Stimulated activated CD4-positive, alpha-beta T cell treated with anti-CD3 and anti-CD28 coated beads, Interleukin-15, amount 100 ng/mL, for 48 hours (primary cell): ENCODE measurements around the gene AMN.
A peak's percentile ranks its signal among the peaks of the same experiment; 100 is the strongest.

Experiments
- DNase-seq, 2 donors: peaks; one replicate each; pipeline ENCODE4 v3.0.0-alpha.2; 2020; ENCODE audit warnings: low read depth in 2 of 2

The AMN gene

DNA sequence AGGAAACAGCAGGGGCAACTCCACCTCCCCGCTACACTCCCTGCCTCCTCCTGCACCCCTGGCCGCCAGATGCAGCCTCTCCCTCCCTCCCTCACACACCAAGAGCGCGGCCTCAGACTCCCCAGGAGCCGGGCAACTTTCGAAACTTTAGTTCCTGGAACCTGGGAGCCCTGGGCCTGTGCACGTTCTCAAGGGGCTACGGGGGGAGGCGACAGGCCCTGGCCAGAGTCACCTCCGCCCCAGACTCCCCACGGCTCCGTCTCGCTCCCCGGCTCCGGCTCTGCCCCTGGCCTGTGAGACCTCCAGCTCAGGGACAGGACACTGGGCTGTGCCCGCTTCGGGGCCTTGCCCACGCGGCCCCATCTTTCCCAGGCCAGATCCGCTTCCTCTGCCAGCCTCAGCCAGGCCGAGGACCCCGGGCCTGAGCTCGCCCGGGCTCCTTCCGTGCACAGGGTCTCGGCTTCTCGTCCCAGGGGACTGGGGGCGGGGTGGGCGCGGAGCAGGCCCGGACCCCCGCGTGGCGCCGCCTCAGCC is 5.5 kb downstream of the AMN start:
- DNase-seq = no peak

DNA sequence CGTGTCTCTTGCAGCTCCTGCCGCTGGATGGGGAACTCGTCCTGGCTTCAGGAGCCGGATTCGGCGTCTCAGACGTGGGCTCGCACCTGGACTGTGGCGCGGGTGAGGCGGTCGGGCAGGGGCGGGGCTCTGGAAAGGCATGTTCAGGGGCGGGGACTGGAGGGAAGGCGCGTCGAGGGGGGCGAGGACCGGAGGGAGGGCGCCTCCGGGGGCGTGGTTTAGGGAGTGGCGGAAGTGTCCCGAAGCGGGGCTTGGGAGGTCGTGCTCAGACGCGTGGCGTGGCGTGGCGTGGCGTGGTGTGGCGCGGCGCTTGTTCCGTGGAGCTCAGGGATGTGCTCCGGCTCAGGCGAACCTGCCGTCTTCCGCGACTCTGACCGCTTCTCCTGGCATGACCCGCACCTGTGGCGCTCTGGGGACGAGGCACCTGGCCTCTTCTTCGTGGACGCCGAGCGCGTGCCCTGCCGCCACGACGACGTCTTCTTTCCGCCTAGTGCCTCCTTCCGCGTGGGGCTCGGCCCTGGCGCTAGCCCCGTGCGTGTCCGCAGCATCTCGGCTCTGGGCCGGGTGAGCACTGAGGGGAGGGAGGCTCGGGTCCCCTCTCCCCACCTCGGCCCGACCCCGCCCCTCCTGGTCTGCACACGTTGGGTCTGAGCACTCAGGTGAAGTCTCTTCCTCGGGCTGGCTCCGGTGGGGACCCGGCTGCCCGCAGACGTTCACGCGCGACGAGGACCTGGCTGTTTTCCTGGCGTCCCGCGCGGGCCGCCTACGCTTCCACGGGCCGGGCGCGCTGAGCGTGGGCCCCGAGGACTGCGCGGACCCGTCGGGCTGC is 6.2 kb downstream of the AMN start:
- DNase-seq = peak; percentile 16 to 51

DNA sequence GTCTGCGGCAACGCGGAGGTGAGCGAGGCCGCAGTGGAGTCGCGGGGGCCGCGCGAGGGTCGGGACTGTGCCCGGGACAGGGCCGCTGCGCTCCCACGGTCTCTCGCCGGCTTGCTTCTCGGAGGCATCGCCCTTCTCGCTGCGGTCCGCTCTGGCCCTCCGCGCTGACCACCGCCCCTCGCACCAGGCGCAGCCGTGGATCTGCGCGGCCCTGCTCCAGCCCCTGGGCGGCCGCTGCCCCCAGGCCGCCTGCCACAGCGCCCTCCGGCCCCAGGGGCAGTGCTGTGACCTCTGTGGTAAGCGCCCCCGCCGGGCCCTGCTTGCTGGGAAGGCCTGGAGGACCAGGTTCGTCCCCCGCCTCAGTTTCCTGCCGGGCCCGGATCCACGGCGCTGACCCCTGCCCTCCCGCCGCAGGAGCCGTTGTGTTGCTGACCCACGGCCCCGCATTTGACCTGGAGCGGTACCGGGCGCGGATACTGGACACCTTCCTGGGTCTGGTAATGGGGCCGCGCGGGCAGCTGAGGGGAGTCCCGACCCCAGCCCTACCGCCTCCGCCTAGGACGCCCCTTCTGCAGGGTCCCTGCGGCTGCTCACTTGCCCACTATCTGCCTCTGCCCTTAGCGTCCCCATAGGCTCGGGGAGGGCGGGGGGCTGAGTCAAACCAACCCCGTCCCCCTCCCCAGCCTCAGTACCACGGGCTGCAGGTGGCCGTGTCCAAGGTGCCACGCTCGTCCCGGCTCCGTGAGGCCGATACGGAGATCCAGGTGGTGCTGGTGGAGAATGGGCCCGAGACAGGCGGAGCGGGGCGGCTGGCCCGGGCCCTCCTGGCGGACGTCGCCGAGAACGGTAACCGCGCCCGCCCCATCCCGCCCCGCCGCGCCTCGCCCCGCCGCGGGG is 7.0 kb downstream of the AMN start:
- no peak for DNase-seq

DNA sequence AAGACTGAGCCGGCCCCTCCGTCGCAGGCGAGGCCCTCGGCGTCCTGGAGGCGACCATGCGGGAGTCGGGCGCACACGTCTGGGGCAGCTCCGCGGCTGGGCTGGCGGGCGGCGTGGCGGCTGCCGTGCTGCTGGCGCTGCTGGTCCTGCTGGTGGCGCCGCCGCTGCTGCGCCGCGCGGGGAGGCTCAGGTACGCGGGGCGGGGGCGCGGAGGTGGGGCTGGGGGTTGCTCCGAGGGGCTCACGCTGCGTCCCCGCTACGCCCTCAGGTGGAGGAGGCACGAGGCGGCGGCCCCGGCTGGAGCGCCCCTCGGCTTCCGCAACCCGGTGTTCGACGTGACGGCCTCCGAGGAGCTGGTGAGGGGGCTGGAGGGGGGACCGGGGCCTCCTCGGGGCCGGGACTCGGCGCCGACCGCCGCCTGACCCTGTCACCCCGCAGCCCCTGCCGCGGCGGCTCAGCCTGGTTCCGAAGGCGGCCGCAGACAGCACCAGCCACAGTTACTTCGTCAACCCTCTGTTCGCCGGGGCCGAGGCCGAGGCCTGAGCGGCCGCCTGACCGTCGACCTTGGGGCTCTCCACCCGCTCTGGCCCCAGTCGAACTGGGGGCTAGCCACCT is 7.8 kb downstream of the AMN start:
- DNase-seq = no peak

DNA sequence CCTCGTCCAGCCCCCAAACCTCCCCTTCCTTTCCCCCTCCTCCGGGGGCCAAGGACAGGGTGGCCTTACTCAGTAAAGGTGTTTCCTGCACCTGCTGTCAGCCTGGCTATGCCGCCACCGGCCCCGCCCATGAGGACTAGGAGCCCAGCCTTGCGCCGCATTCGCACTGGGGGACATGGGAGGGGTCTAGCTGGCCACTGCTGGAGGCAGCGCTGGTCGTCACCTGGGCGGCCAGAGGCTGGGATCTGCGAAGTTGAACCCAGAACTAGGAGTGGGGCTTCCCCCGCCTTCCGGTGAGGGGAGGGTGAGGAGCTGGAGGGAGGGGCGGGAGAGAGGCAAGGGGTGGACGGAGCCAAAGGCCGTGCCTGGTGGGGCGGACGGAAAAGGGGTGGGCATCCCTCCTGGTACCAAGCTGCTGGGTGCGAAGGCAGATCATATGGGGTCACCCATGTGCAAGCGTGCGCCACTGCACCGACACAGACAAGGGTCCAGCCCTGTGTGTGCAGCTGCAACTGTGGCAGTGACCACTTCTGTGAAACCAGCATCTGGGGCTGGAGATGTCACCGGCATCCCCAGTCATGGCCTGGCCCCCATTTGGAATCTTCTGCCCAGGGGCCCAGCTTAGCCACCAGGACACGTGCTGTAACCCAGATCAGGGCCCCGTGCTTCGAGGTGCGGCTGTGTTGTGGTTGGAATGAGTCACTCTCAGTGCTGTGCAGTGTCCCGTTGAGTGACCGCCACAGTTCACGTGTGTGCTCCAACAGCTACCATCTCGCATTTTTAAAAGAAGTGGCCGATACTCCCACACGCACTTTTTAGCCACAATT is 8.5 kb downstream of the AMN start:
- no peak for DNase-seq

DNA sequence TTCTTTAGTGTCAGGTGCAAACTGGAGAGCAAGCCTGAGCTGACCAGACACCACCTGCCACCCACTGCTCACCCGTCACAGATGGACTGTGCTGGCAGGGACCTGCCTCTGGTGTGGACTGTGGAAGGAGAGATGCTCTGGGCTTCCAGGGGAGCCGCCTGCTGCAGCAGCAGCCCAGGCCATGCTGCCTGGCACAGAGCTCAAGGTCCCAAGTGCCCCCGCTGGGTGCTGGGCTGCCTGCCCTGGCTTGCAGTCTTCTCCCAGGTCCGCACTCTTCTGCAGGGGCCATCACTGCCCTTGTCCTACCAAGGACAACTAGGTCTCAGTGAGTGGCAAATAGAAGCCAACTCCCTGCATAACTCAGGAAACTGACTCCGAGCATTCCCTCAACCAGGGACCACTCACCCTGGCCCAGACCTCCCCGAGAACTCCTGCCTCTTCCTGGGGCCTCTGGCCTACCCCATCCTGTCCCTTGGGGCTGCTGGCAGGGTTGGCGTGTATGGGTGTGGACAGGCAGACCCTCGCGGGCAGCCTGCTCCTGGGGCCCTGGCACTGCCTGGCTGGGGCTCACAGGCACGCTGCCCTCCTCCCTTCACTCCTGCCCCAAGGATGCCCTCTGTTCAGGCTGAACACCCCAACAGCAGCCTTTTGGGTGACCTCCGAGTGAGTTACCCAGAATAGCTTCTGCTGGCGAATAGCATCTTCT is 9.3 kb downstream of the AMN start:
- no peak for DNase-seq

DNA sequence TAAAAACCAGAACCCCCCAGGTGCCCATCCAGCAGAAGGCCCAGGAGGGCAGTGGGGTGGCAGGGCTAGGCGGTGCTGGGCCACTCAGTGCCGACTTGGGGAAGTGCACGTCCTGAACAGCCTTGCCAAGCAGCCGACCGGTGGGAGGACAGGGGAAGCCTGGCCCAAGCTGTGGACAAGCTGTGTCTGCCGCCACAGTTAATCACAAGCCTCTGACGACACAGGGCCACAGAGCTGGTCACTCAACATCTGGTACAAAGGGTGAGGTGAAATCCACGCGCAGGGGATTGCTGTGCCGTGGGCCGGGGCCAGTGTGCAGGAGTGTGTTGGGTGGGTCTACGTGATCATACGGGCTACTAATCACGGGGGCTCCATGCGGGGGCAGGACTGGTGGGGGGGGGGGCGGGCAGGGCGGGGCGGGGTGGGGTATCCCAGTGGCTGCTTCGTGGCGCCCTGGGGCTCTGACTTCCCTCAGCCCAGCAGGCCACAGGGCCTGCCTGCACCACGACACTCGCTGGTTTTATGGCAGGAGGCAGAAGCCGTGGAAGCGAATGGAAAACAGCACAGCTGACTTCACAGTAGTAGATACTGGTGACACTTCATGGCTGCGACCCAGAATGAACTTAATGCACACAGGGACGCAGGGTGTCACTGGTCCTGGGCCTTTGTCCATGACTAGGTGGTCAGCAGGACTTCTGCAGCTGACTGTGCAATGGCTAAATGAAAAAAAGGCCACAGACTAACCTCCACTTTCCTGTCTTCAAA is 10.2 kb downstream of the AMN start:
- DNase-seq = no peak

DNA sequence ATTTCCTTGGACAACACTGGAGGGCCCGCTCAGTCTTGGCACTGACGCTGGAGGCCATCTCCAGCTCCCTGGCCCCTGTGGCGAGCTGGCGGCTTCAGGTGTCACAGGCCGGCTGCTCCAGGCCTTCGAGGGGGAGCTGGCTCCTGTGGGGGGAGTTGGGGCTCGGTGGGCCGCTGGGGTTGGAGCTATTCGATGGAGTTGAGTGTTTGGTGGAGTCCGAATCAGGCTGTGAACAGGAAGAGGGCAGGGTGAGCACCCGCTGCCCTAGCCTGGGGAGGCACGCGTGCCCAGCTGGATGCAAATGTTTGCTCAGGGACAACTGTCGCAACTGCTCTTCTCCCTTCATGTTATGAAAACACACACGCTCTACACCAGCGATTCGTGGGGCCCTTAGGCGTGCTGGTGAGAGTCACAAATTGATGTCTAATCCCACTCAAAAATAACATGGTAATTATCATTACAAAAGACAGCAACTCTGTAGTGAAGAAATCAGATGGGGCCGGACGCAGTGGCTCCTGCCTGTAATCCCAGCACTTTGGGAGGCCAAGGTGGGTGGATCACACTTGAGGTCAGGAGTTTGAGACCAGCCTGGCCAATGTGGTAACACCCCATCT is 11.3 kb downstream of the AMN start:
- DNase-seq = no peak

DNA sequence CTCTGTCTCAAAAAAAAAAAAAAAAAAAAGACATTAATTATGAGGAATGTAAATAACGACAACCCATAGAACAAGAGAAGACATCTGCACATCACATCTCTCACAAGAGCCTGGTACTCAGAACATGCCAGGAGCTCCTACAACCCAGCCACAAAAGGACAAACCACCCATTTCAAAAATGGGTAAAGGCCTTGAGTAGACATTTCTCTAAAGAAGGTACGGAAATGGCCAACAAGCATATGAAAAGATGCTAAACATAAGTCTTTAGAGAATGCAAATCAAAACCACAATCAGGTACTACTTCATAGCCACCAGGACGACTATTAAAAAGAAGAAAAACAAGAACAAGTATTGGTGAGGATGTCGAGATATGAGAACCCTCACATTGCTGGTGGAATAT is 13.3 kb downstream of the AMN start:
- DNase-seq = no peak

DNA sequence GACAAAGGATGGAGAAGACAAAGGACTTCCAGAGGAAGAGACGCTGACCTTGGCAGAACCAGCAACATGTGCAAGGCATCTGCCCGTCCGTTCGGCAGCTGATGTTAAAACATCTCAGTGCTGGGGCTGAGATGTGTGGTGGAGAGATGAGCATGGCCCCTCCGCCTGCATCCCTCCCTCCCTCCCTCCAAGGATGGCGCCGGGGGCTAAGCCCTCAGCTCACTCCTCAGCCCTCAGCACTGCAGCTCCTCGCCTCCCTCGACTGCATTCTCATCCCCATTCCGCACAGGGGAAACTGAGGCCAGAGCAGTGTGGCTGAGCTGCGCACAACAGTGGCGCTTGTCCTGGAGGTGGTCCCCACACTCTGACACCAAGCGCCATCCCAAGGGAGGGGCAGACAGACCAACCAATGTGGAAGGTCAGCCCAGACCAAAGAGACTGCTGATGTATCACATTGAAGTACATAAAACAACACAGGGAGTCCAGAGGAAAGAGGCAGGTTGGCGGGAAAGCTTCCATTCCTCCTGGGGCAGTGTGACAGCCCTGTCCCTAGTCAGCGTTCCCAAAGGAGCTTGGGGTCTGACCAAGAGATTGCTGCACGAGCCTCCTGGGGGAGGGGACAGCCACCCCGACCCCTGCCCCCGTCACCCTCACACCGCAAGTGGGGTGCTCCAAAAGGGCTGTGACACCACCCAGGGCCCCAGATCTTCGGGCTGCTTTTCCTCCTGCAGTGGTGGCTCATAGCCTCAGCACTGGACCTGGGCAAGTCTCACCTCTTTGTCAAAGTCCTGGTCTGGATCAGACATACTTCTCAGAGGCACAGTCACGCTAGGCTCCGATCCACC is 15.1 kb downstream of the AMN start:
- DNase-seq = no peak

DNA sequence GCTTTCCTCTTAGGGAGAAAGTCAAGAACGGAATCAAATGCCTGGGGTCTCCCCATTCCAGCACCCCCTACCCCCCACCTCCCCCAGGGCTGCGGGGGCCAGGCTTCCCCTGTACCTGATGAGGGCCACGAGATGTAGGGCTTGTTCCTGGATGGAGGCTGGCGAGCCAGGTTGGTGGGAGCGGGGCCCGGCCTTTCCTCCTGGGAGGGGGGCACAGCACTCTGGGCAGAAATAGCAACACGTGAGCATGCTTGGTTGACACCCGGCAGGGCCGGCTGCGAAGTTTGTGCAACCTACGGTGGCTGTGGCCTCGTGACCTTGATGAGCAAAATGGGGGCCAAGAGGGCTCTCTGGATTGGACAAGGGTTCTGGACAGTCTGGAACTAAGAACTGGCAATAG is 15.7 kb downstream of the AMN start:
- DNase-seq = no peak

DNA sequence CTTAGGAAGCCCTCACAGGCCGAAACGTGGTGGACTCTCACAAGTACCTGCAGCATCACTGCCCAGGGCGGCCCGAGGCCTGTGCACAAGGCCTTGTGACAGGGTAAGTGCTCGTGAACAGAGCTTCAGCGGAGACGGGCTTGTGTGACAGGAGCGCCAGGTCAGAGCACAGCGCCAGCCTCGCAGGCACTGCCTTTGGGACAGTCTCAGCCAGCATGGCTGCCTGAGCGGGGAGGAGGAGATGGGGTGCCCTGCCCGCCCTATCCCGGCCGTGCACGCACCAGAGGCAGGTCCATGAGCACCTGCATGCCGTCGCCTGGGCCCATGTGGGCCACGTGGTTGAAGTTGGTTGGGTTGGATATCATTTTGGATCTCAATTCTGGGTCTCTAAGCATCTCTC is 16.9 kb downstream of the AMN start:
- DNase-seq = no peak

DNA sequence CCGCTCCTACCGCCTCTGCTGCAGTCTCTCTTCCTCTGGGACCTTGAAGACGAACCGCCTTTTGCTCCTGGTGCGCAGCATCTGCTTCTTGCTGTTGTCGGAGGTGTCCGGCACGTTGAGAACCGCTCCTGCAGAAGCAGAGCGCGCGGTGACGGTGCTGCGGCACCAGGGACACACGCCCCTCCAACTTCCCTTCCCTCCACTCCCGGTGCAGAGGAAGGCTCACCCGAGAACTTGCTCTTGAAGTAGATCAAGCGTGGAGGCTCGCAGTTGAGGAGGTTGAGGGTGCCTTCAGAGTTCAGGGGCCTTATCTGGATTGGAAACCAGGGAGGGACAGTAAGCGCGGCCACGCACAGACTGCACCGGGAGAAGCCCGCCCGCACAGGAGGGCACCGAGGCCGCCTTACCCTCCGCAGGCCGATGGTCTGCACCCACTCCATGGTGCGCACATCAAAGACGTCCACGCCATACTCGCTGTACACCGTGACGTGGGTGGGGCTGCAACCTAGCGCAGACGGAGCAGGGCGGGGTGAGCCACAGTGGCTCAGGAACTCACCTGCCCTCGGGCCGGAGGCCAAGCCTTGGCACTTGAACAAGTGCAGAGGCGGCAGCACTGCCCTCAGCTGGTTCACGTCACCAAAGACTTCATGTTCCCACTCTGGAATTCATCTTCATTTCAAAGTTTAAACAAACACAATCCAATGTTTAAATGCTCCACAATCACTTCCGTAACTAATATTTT is 17.5 kb downstream of the AMN start:
- no peak for DNase-seq

DNA sequence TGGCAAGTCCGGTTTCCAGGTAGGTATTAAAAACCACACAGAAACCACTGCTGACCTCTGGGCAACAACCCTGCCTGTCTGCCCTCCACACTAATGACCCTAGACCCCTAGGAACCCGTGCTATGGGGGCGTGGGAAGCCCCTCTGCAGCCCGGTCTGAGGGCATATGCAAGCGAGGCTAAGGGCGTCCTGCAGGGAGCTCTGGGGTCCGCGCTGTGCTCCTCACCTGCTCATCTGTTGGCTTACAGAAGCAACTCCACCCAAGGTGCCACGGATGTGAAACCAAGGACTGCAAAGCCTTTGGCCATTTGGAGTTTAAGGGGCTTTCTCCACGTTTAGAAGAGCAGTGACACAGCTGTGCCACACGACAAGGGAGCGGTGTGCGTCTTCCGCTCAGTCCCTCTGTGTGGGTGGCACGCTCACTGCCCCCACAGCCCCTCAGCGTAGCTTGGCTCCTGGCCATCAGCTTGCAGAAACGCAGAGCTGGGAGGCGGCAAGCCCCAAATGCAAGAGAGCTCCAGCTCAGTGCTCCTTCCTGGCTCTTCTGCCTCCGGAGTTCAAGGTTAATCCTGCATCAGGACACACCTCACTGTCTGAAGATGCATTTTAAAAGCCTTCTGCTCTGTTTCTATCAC is 18.4 kb downstream of the AMN start:
- no peak for DNase-seq

DNA sequence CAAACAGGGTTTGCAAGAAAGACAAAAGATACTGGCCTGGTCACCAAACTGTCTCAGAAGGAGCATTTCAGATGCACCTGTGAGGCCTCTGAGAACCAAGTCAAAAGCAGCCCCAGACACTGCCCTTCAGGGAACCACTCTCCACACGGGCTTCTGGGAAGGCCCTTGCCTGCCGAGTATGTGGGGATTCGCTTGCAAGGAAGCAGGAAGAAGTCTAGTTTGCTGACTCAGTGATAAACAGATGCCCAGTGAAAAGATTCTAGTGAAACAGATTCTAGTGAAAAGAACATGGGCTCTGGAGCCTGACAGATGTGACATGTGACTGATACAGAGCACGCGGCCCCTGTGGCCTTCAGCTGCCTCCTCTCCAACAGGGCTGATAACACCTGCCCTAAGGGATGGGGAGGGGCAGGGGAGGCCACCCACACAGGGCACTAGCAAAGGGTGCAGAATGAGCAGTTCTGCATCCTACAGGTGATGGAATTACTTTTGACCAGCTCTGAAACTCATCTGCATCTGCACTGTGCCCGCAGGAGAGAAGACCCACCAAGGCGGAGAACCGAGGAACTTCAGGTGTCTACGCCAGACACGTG is 19.1 kb downstream of the AMN start:
- no peak for DNase-seq

DNA sequence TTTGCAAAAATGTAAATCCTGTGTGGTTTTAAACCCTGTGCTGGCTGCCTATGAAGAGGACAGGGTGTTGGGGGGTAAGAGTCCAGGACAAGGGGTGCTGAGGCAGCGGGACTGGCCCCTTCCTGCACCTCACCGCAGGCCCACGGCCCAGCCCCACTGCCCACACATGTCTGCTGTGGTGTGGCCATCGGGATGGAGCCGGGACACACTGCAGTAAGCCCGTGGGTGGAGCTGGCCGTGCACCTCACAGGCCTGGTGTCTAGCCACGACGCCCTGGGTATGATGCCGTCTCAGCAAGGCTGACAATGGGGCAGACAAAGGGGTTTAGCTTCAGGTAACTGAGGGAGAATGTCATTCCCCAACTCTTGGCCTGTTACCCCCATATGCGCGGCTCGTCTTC is 19.6 kb downstream of the AMN start:
- DNase-seq = no peak

DNA sequence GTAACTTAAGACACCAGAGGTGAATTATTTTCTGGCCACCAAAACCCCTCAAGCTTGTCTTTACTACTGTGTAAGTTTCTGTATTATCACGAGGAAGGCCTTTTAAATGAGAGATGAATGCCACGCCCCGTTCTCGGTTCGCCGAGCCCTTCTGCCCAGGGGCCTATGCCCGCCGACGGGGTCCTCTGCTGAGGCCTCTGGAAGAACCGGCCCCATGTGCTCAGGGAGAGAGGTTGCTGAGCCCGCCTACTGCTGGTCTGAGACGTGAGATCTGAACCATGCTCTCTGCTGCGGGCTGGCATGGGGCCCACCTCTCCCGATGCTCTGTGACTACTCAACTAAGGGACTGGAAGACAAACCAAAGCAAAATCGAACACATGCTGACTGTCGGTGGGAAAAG is 21.0 kb downstream of the AMN start:
- no peak for DNase-seq
